GM23338 (cell line): ENCODE results near the gene AGXT. TPM values are rescaled to one million over a fixed set of nuclear protein-coding genes. Genes with fewer than 3 reads are reported as not detected.

Experiments used
- ATAC-seq: fragments of 200-7000 bp; cut with Tn5 transposase; 3 replicates; pipeline ENCODE4 v1.9.1; 2020
- DNase-seq: peaks from one replicate; pipeline ENCODE4 v3.0.0-alpha.2; 2015; ENCODE audit warnings: low spot score
- H2AFZ ChIP-seq: fragments of 200-600 bp; sonication (generic); 2 replicates; pipeline ENCODE4 v1.8.0; 2016; ENCODE audit warnings: antibody characterized with exemption, mild to moderate bottlenecking, moderate library complexity
- H3F3A ChIP-seq: fragments of 200-600 bp; sonication (generic); replicated peaks from 2 replicates; pipeline ENCODE4 v1.8.0; 2017; ENCODE audit warnings: antibody characterized with exemption, mixed run types, low read depth
- H3K27ac ChIP-seq: fragments of 200-600 bp; sonication (generic); 2 replicates; pipeline ENCODE4 v1.6.1; 2016; ENCODE audit warnings: low read depth
- H3K27me3 ChIP-seq: fragments of 200-600 bp; sonication (generic); 2 replicates; pipeline ENCODE4 v1.8.0; 2016; ENCODE audit warnings: mild to moderate bottlenecking, mixed run types, moderate library complexity; ENCODE audit not compliant: insufficient read depth
- H3K36me3 ChIP-seq: fragments of 200-600 bp; sonication (generic); 2 replicates; pipeline ENCODE4 v1.8.0; 2016; ENCODE audit warnings: mild to moderate bottlenecking; ENCODE audit not compliant: insufficient read depth
- H3K4me1 ChIP-seq: fragments of 200-600 bp; sonication (generic); 2 replicates; pipeline ENCODE4 v1.8.0; 2016; ENCODE audit warnings: mild to moderate bottlenecking, moderate library complexity; ENCODE audit not compliant: insufficient read depth
- H3K4me2 ChIP-seq: fragments of 200-600 bp; sonication (generic); 2 replicates; pipeline ENCODE4 v1.7.1; 2017; ENCODE audit warnings: mixed run types
- H3K4me3 ChIP-seq: fragments of 200-600 bp; sonication (generic); 2 replicates; pipeline ENCODE4 v1.6.1; 2016; ENCODE audit warnings: mixed run types
- H3K79me2 ChIP-seq: fragments of 200-600 bp; sonication (generic); replicated peaks from 2 replicates; pipeline ENCODE4 v1.8.0; 2017; ENCODE audit warnings: mild to moderate bottlenecking; ENCODE audit not compliant: insufficient read depth
- H3K9me2 ChIP-seq: fragments of 200-600 bp; sonication (generic); 2 replicates; pipeline ENCODE4 v1.8.0; 2017; ENCODE audit not compliant: insufficient read depth
- H4K20me1 ChIP-seq: fragments of 200-600 bp; sonication (generic); replicated peaks from 2 replicates; pipeline ENCODE4 v1.8.0; 2017; ENCODE audit warnings: mild to moderate bottlenecking; ENCODE audit not compliant: insufficient read depth
- H3K27ac Mint-ChIP-seq: 2 replicates; pipeline ENCODE4 v1.8.0; 2020; ENCODE audit warnings: inconsistent platforms, mild to moderate bottlenecking, moderate library complexity, mixed read lengths
- H3K27me3 Mint-ChIP-seq: 3 replicates; pipeline ENCODE4 v1.8.0; 2022; ENCODE audit warnings: low read depth, mild to moderate bottlenecking, moderate library complexity, mixed read lengths, inconsistent platforms; ENCODE audit not compliant: insufficient read depth, poor library complexity
- H3K36me3 Mint-ChIP-seq: 3 replicates; pipeline ENCODE4 v1.8.0; 2021; ENCODE audit warnings: low read depth, mild to moderate bottlenecking, inconsistent platforms, moderate library complexity, mixed read lengths
- H3K4me1 Mint-ChIP-seq: 3 replicates; pipeline ENCODE4 v1.8.0; 2020; ENCODE audit warnings: mild to moderate bottlenecking, inconsistent platforms, mixed read lengths
- H3K4me3 Mint-ChIP-seq: 3 replicates; pipeline ENCODE4 v1.8.0; 2021; ENCODE audit warnings: moderate library complexity, mild to moderate bottlenecking, inconsistent platforms, mixed read lengths
- H3K9me3 Mint-ChIP-seq: 3 replicates; pipeline ENCODE4 v1.8.0; 2020; ENCODE audit warnings: moderate library complexity, mild to moderate bottlenecking, inconsistent platforms, mixed read lengths
- CREB1 ChIP-seq: fragments of 250-450 bp; sonication (Bioruptor Pico); IDR thresholded peaks from 2 replicates; pipeline ENCODE4 v1.5.0; 2020; ENCODE audit warnings: low read depth, mild to moderate bottlenecking, moderate library complexity
- EZH2 ChIP-seq: fragments of 200-600 bp; sonication (generic); IDR thresholded peaks from one replicate; pipeline ENCODE4 v1.8.0; 2017; ENCODE audit warnings: antibody characterized with exemption, mild to moderate bottlenecking, low read depth; ENCODE audit not compliant: unreplicated experiment
- NANOG ChIP-seq: IDR thresholded peaks from 2 replicates; pipeline ENCODE4 v1.6.1; 2016; ENCODE audit warnings: antibody characterized with exemption, borderline replicate concordance
- STAT1 ChIP-seq: IDR thresholded peaks from one replicate; pipeline ENCODE4 v1.6.1; 2016; ENCODE audit warnings: antibody characterized with exemption; ENCODE audit not compliant: unreplicated experiment
- ZNF114 ChIP-seq: fragments of 250-450 bp; sonication (Bioruptor Pico); IDR thresholded peaks from 2 replicates; pipeline ENCODE4 v1.5.0; 2020; ENCODE audit warnings: mild to moderate bottlenecking, moderate library complexity
- ZNF331 ChIP-seq: fragments of 250-450 bp; sonication (Bioruptor Pico); IDR thresholded peaks from 2 replicates; pipeline ENCODE4 v1.5.0; 2020; ENCODE audit warnings: low read depth, mild to moderate bottlenecking, moderate library complexity
- polyA plus RNA-seq: library from polyadenylated mRNA; unstranded; fragments of >200 nt; fragmentation: Nextera tagmentation; extraction: Ambion mirVana; gene quantifications from 2 replicates; pipeline ENCODE4 v1.2.1, GENCODE V29; 2016
- total RNA-seq: library from RNA; depleted of rRNA; stranded (reverse); fragments of >200 nt; shearing (Covaris generic); gene quantifications from 2 replicates; pipeline ENCODE4 v1.2.3, GENCODE V29; 2014
- TF ChIP-seq, protein P1 (sequence below): IDR thresholded peaks from one replicate; pipeline ENCODE4 v1.6.1; 2018; ENCODE audit warnings: antibody characterized with exemption; ENCODE audit not compliant: unreplicated experiment
- TF ChIP-seq, protein P2 (sequence below): IDR thresholded peaks from 2 replicates; pipeline ENCODE4 v1.6.1; 2016; ENCODE audit warnings: antibody characterized with exemption

The AGXT gene
- total and polyA plus RNA-seq, 2 experiments from 2014 or later, result not detected

DNA sequence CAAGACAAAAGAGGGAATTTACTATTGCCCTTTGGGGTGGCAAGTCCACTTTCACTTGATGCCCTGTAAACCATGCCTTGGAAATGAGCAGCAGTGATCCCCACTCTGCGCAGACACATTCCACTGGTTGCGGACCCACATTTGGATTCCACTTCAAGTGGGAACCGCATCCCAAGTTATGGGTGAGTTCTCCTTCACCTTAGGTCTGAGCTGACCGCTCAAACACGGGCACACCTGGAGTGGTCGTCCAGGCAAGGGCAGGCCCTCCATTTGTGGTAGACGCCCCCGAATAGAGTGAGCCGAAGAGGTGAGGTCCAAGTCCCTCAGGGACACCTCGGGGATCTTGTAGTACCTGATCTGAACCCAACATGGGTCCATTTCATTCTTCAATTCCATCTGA, 9.8 kb upstream of the AGXT start:
- ATAC-seq, result no peak
- no peaks in the 10 kb centered on the region for H3K4me1 Mint-ChIP-seq
- H3K4me2 ChIP-seq, result no peak overlapping the region

DNA sequence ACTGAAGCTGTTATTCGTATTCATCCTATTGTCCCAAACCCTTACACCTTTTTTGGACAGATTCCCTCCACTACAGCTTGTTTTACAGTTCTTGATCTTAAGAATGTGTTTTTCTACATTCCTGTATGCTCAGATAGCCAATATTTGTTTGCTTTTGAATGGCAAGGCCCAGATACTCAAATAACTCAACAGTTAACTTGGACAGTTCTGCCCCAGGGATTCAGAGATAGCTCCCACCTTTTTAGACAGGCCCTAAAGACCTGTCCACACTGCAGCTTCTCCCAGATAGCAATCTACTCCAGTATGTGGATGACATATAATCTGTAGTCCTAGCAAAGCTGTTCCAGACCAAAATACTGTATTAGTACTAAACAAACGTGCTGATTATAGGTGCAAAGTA, 7.1 kb upstream of the AGXT start:
- no peak for DNase-seq
- H3K4me2 ChIP-seq, result no peak overlapping the region
- no peak overlapping the region for H2AFZ ChIP-seq
- H3K27me3 ChIP-seq, result no peaks in the 10 kb centered on the region
- H3K79me2 ChIP-seq, result no peaks in the 10 kb centered on the region
- no peak overlapping the region for H3K4me3 ChIP-seq
- Mint-ChIP-seq H3K4me3 (no peak overlapping the region), H3K36me3 (no peaks in the 10 kb centered on the region), H3K9me3 (no peaks in the 10 kb centered on the region), H3K27ac (no peak overlapping the region), H3K27me3 (peaks cover 4% of the 10 kb centered on the region), H3K4me1 (no peaks in the 10 kb centered on the region)
- no peaks in the 10 kb centered on the region; the same call in 1 of the 2 replicates for H4K20me1 ChIP-seq
- H3K36me3 ChIP-seq, result no peaks in the 10 kb centered on the region
- H3K9me2 ChIP-seq, result no peaks in the 10 kb centered on the region
- no peak for ATAC-seq
- no peak overlapping the region for H3K27ac ChIP-seq
- TF ChIP-seq EZH2 (no peak), CREB1 (no peak), ZNF331 (CRISPR knock-in tag) (no peak), NANOG (no peak), ZNF114 (no peak)
- TF ChIP-seq, protein P1, sequence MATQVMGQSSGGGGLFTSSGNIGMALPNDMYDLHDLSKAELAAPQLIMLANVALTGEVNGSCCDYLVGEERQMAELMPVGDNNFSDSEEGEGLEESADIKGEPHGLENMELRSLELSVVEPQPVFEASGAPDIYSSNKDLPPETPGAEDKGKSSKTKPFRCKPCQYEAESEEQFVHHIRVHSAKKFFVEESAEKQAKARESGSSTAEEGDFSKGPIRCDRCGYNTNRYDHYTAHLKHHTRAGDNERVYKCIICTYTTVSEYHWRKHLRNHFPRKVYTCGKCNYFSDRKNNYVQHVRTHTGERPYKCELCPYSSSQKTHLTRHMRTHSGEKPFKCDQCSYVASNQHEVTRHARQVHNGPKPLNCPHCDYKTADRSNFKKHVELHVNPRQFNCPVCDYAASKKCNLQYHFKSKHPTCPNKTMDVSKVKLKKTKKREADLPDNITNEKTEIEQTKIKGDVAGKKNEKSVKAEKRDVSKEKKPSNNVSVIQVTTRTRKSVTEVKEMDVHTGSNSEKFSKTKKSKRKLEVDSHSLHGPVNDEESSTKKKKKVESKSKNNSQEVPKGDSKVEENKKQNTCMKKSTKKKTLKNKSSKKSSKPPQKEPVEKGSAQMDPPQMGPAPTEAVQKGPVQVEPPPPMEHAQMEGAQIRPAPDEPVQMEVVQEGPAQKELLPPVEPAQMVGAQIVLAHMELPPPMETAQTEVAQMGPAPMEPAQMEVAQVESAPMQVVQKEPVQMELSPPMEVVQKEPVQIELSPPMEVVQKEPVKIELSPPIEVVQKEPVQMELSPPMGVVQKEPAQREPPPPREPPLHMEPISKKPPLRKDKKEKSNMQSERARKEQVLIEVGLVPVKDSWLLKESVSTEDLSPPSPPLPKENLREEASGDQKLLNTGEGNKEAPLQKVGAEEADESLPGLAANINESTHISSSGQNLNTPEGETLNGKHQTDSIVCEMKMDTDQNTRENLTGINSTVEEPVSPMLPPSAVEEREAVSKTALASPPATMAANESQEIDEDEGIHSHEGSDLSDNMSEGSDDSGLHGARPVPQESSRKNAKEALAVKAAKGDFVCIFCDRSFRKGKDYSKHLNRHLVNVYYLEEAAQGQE, result no peak
- H3F3A ChIP-seq, result no peaks in the 10 kb centered on the region
- H3K4me1 ChIP-seq, result no peaks in the 10 kb centered on the region

More for the DNA sequence above, 9.8 kb upstream of the AGXT start:
- Histone ChIP-seq H3K36me3 (no peaks in the 10 kb centered on the region), H4K20me1 (no peaks in the 10 kb centered on the region), H3K27ac (no peak overlapping the region), H3K4me3 (no peak overlapping the region), H3K4me1 (no peaks in the 10 kb centered on the region), H2AFZ (no peak overlapping the region), H3F3A (no peaks in the 10 kb centered on the region), H3K79me2 (no peaks in the 10 kb centered on the region), H3K9me2 (no peaks in the 10 kb centered on the region), H3K27me3 (no peaks in the 10 kb centered on the region)
- H3K36me3 Mint-ChIP-seq, result no peaks in the 10 kb centered on the region
- no peak overlapping the region for H3K4me3 Mint-ChIP-seq
- TF ChIP-seq STAT1, result no peak
- peaks cover 5% of the 10 kb centered on the region for H3K9me3 Mint-ChIP-seq
- no peak overlapping the region for H3K27ac Mint-ChIP-seq
- peaks cover 8% of the 10 kb centered on the region for H3K27me3 Mint-ChIP-seq
- DNase-seq, result no peak

DNA sequence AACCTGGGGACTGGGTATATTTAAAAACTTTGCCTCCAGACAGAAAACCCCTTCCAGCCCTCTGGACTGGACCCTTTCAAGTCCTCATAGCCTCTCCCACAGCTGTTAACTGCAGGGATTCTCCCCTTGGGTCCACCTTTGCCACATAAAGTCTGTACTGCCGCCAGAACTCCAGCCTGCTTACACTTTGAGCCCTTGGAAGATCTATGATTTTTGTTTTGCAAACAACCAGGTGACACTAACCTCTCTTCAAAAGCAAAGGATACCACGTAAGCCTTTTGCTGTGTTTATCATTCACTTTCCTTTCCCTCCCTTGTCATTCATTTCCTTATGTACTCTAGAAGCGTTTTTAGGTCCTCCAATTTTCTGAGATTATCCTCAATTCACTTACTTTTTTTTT, 4.1 kb upstream of the AGXT start:
- H2AFZ ChIP-seq, result no peak overlapping the region
- no peaks in the 10 kb centered on the region for H3K36me3 ChIP-seq
- no peaks in the 10 kb centered on the region; the same call in 1 of the 2 replicates for H4K20me1 ChIP-seq
- no peaks in the 10 kb centered on the region for H3K4me1 ChIP-seq
- no peak overlapping the region for H3K4me3 ChIP-seq
- no peaks in the 10 kb centered on the region for H3K9me2 ChIP-seq
- H3F3A ChIP-seq, result no peaks in the 10 kb centered on the region
- no peak overlapping the region for H3K27ac Mint-ChIP-seq
- H3K4me2 ChIP-seq, result no peak overlapping the region
- no peak overlapping the region for H3K27ac ChIP-seq
- H3K27me3 ChIP-seq, result no peaks in the 10 kb centered on the region
- H3K79me2 ChIP-seq, result no peaks in the 10 kb centered on the region
- H3K36me3 Mint-ChIP-seq, result no peaks in the 10 kb centered on the region
- ATAC-seq, result no peak
- no peaks in the 10 kb centered on the region for H3K27me3 Mint-ChIP-seq
- no peak for DNase-seq
- no peak overlapping the region for H3K4me3 Mint-ChIP-seq
- no peaks in the 10 kb centered on the region for H3K4me1 Mint-ChIP-seq
- H3K9me3 Mint-ChIP-seq, result no peaks in the 10 kb centered on the region
- TF ChIP-seq ZNF114 (no peak), STAT1 (no peak), NANOG (no peak), EZH2 (no peak)
- TF ChIP-seq, protein P2, sequence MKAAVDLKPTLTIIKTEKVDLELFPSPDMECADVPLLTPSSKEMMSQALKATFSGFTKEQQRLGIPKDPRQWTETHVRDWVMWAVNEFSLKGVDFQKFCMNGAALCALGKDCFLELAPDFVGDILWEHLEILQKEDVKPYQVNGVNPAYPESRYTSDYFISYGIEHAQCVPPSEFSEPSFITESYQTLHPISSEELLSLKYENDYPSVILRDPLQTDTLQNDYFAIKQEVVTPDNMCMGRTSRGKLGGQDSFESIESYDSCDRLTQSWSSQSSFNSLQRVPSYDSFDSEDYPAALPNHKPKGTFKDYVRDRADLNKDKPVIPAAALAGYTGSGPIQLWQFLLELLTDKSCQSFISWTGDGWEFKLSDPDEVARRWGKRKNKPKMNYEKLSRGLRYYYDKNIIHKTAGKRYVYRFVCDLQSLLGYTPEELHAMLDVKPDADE, result no peak
